Fibroblast of lung (primary cell): ENCODE results near the gene PDXDC1. TPM values are rescaled to one million over a fixed set of nuclear protein-coding genes. Genes with fewer than 3 reads are reported as not detected.
"Not testable (repeated sequence)": the region's sequence is repeated elsewhere in the genome, so short reads cannot be mapped to it uniquely, and the experiment has no call there.

Experiments used
- DNase-seq, 2 donors: peaks; one replicate each; pipeline versions ENCODE4 v3.0.0 to v3.0.0-alpha.2; 2010; ENCODE audit warnings: low read depth in 2 of 2
- H2AFZ ChIP-seq: 2 replicates; pipeline ENCODE4 v1.5.1; 2012; ENCODE audit warnings: low read length, control low read depth, inconsistent platforms
- H3K27ac ChIP-seq: 2 replicates; pipeline ENCODE4 v1.5.1; 2011; ENCODE audit warnings: low read length, control low read depth; ENCODE audit not compliant: insufficient read depth
- H3K27me3 ChIP-seq: 2 replicates; pipeline ENCODE4 v1.5.1; 2011; ENCODE audit warnings: mild to moderate bottlenecking, low read length; ENCODE audit not compliant: control insufficient read depth, insufficient read depth
- H3K36me3 ChIP-seq: 2 replicates; pipeline ENCODE4 v1.5.1; 2011; ENCODE audit warnings: low read length; ENCODE audit not compliant: control insufficient read depth, insufficient read depth
- H3K4me1 ChIP-seq: 2 replicates; pipeline ENCODE4 v1.5.1; 2011; ENCODE audit warnings: low read length; ENCODE audit not compliant: control insufficient read depth, insufficient read depth; ENCODE audit errors: extremely low read depth
- H3K4me2 ChIP-seq: 2 replicates; pipeline ENCODE4 v1.5.1; 2011; ENCODE audit warnings: low read length, control low read depth; ENCODE audit not compliant: insufficient read depth; ENCODE audit errors: extremely low read depth
- H3K4me3 ChIP-seq, 4 experiments: fragments of 200-600 bp in 1 of 4; sonication (generic) in 1 of 4; replicated peaks in 1 of 4; 2 replicates each; pipeline ENCODE4 v1.5.1; 2011 to 2016; ENCODE audit warnings: low read length in 4 of 4, low read depth in 3 of 4, mild to moderate bottlenecking in 3 of 4, control low read depth in 2 of 4, inconsistent platforms in 1 of 4, mixed read lengths in 1 of 4; ENCODE audit not compliant: insufficient read depth in 1 of 4; ENCODE audit errors: control extremely low read depth in 1 of 4
- H3K79me2 ChIP-seq: 2 replicates; pipeline ENCODE4 v1.5.1; 2012; ENCODE audit warnings: mild to moderate bottlenecking, low read length, inconsistent platforms; ENCODE audit not compliant: control insufficient read depth, insufficient read depth
- H3K9ac ChIP-seq: 2 replicates; pipeline ENCODE4 v1.5.1; 2011; ENCODE audit warnings: mild to moderate bottlenecking, low read length, control low read depth; ENCODE audit not compliant: insufficient read depth
- H3K9me3 ChIP-seq: 2 replicates; pipeline ENCODE4 v1.5.1; 2012; ENCODE audit warnings: low read depth, low read length; ENCODE audit not compliant: control insufficient read depth, insufficient read depth
- H4K20me1 ChIP-seq: 2 replicates; pipeline ENCODE4 v1.5.1; 2011; ENCODE audit warnings: low read length; ENCODE audit not compliant: control insufficient read depth, insufficient read depth; ENCODE audit errors: extremely low read depth
- polyA plus RNA-seq, 2 donors: library from polyadenylated mRNA; depleted of rRNA in 1 of 2; stranded (reverse) in 1 of 2; unstranded in 1 of 2; fragments of >200 nt; gene quantifications; 2 replicates each; pipeline ENCODE4 v1.2.1, GENCODE V29; 2011 to 2012; ENCODE audit warnings: missing spikeins in 1 of 2
- total RNA-seq: library from RNA; depleted of rRNA; stranded (reverse); fragments of >200 nt; gene quantifications from 2 replicates; pipeline ENCODE4 v1.2.1, GENCODE V29; 2014

PDXDC1 gene
- total and polyA plus RNA-seq, 2 donors (not counting 1 experiment from before 2014, with no cell fraction given) = 68.4 to 92.9 TPM

- peaks cover 45% of the 10 kb centered on the region for H3K79me2 ChIP-seq
- not testable (repeated sequence) for H3K4me1 ChIP-seq, H3K36me3 ChIP-seq, H3K9ac ChIP-seq, H3K27me3 ChIP-seq, H3K9me3 ChIP-seq, H4K20me1 ChIP-seq, H3K27ac ChIP-seq, H2AFZ ChIP-seq, H3K4me2 ChIP-seq
- peak in 1 of 2 donors; percentile 12 for DNase-seq
- peak overlapping the region in 1 of 4 experiments; percentile 94 for H3K4me3 ChIP-seq
Measured at GRCh38 chr16:14976971-14977736, 2.3 kb downstream of the PDXDC1 start.

- not testable (repeated sequence) for H3K27ac ChIP-seq, H3K9ac ChIP-seq, H3K4me2 ChIP-seq, DNase-seq, H2AFZ ChIP-seq, H4K20me1 ChIP-seq, H3K4me1 ChIP-seq, H3K27me3 ChIP-seq, H3K9me3 ChIP-seq, H3K36me3 ChIP-seq, H3K4me3 ChIP-seq
- peaks cover 47% of the 10 kb centered on the region for H3K79me2 ChIP-seq
Measured at GRCh38 chr16:14978281-14978680, 3.5 kb downstream of the PDXDC1 start.

DNA sequence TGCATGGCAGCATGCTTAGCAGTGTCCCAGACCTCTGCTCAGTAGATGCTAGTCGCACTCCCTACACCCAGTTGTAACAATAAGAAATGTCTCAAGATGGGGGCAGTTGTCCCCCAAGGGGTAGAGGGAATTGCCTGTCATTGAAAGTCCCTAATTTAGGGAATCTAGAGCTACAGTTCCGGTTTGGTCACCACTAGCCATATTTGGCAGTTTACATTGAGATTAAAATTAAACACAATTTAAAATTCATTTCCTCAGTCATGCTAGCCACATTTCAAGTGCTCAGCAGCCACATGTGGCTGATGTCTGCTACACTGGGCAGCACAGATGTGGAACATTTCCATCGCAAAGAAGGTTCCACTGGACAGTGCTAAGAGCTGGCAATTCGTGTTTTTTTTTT lies 4.1 kb downstream of the PDXDC1 start:
- H3K4me1 ChIP-seq, H4K20me1 ChIP-seq, H3K4me3 ChIP-seq, H3K36me3 ChIP-seq, H3K4me2 ChIP-seq, H3K27me3 ChIP-seq, H2AFZ ChIP-seq, DNase-seq, H3K9me3 ChIP-seq, H3K27ac ChIP-seq, H3K9ac ChIP-seq: not testable (repeated sequence)
- peaks cover 47% of the 10 kb centered on the region for H3K79me2 ChIP-seq

DNA sequence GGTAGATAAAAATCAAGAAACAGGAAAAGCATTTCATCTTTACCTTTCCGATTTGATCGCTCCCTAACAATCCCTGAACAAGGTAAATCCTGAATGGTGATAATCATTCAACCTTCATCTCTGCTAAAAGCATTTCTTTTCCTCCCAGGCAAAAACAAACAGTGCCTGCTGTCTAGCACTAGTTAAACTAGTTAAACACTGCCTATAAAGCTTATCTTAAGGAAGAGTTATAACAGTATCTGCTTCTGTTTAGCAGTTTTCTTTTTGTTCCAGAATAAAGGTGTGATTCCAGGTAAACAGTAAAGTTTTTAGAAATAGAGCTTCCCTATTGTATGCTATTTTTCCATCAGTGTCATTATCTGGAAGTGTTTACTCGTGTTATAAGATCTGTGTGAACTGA lies 6.4 kb downstream of the PDXDC1 start:
- not testable (repeated sequence) for H2AFZ ChIP-seq, H3K4me3 ChIP-seq, H3K9ac ChIP-seq, H3K27me3 ChIP-seq, DNase-seq, H3K27ac ChIP-seq, H3K36me3 ChIP-seq, H3K4me1 ChIP-seq, H3K9me3 ChIP-seq, H4K20me1 ChIP-seq, H3K4me2 ChIP-seq
- peaks cover 46% of the 10 kb centered on the region for H3K79me2 ChIP-seq

- DNase-seq = peak in 1 of 2 donors; percentile 13
- H2AFZ ChIP-seq, H3K4me1 ChIP-seq, H3K9me3 ChIP-seq, H3K4me2 ChIP-seq, H3K9ac ChIP-seq, H3K27me3 ChIP-seq, H4K20me1 ChIP-seq, H3K4me3 ChIP-seq, H3K36me3 ChIP-seq, H3K27ac ChIP-seq: not testable (repeated sequence)
- H3K79me2 ChIP-seq = peaks cover 41% of the 10 kb centered on the region
Measured at GRCh38 chr16:14982521-14982920, 7.7 kb downstream of the PDXDC1 start.

GRCh38 chr16:14988092-14988491 lies 13.3 kb downstream of the PDXDC1 start:
- H3K79me2 ChIP-seq = peaks cover 33% of the 10 kb centered on the region
- H2AFZ ChIP-seq, H3K27ac ChIP-seq, H3K9me3 ChIP-seq, H4K20me1 ChIP-seq, H3K4me2 ChIP-seq, H3K36me3 ChIP-seq, H3K27me3 ChIP-seq, H3K4me3 ChIP-seq, H3K9ac ChIP-seq, H3K4me1 ChIP-seq, DNase-seq: not testable (repeated sequence)

DNA sequence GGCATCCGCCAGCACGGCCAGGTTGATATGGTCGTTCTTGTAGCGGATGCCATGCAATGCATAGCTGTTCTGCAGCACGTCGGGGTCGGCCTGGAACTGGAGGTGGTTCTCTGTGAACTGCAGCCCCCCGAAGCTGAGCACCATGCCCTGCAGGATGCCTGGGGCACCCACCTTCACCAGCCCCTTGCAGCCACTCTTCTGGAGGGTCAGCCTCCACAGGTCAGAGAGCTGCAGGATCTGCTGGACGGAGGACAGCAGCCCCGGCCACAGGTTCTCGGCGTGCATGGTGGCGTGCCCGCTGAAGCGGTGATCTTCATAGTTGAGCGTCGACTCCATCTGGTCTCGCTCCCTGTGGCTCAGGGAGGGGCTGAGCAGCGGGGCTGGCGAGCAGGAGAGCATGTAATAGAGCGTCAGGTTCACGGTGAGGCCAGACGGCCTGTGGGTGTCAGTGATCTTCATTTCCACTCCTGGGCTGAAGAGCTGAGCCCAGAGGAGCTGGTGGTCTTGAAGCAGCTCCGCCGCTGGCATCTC lies 13.9 kb downstream of the PDXDC1 start:
- H3K4me2 ChIP-seq, H3K9me3 ChIP-seq, H2AFZ ChIP-seq, H3K27me3 ChIP-seq, H3K9ac ChIP-seq, H3K27ac ChIP-seq, H3K4me3 ChIP-seq, H3K36me3 ChIP-seq, H3K4me1 ChIP-seq, H4K20me1 ChIP-seq: not testable (repeated sequence)
- H3K79me2 ChIP-seq = peaks cover 34% of the 10 kb centered on the region
- peak in 1 of 2 donors; percentile 6 for DNase-seq
